GM12878 (cell line): ENCODE data around the gene KCNQ1.

Source experiments
- CTCF ChIP-seq, 3 experiments: IDR thresholded peaks in 2 of 3; conservative IDR thresholded peaks in 1 of 3; 2 replicates each; pipeline ENCODE4 v1.5.1; 2011; ENCODE audit warnings: low read depth in 3 of 3, low read length in 3 of 3, mild to moderate bottlenecking in 3 of 3, control low read depth in 2 of 3, moderate library complexity in 2 of 3, inconsistent platforms in 1 of 3, mixed read lengths in 1 of 3; ENCODE audit not compliant: control insufficient read depth in 2 of 3, insufficient read depth in 1 of 3; ENCODE audit errors: extremely low read depth in 1 of 3
- DPF2 ChIP-seq: fragments of 450-650 bp; IDR thresholded peaks from 2 replicates; pipeline ENCODE4 v1.6.1; 2017; ENCODE audit warnings: mild to moderate bottlenecking
- EP300 ChIP-seq, 2 experiments: fragments of 150-350 bp in 1 of 2; IDR thresholded peaks; 2 replicates each; pipeline ENCODE4 v1.6.1; 2011 to 2012; ENCODE audit warnings: low read depth in 2 of 2, low read length in 2 of 2, borderline replicate concordance in 1 of 2, improper control_type of control experiment in 1 of 2, inconsistent platforms in 1 of 2; ENCODE audit not compliant: control insufficient read depth in 1 of 2
- FOXM1 ChIP-seq: IDR thresholded peaks from 2 replicates; pipeline ENCODE4 v1.6.1; 2012; ENCODE audit warnings: low read depth, mild to moderate bottlenecking, inconsistent platforms, low read length, moderate library complexity
- HCFC1 ChIP-seq: fragments of 150-350 bp; IDR thresholded peaks from 2 replicates; pipeline ENCODE4 v1.6.1; 2014; ENCODE audit warnings: low read length
- LARP7 ChIP-seq: fragments of 450-650 bp; IDR thresholded peaks from 2 replicates; pipeline ENCODE4 v1.6.1; 2017; ENCODE audit warnings: mild to moderate bottlenecking
- POLR2A ChIP-seq: IDR thresholded peaks from 2 replicates; pipeline ENCODE4 v1.6.1; 2011; ENCODE audit warnings: low read depth, mild to moderate bottlenecking, low read length
- RB1 ChIP-seq: fragments of 450-650 bp; formaldehyde crosslinking; IDR thresholded peaks from 2 replicates; pipeline ENCODE4 v1.6.1; 2017; ENCODE audit warnings: mild to moderate bottlenecking, borderline replicate concordance
- REST ChIP-seq: IDR thresholded peaks from 2 replicates; pipeline ENCODE4 v1.6.1; 2012; ENCODE audit warnings: mild to moderate bottlenecking, low read depth, low read length

GRCh38 chr11:2507945-2508749 lies 63.3 kb downstream of the KCNQ1 start:
- TF ChIP-seq EP300 (IDR thresholded peaks at IDR 0.05; ENCODE audit: borderline replicate concordance in 1 of 2, control insufficient read depth in 1 of 2, low read depth in 2 of 2, low read length in 2 of 2) (no peak), FOXM1 (no peak), POLR2A (no peak), RB1 (no peak), REST (no peak), CTCF (IDR thresholded peaks at IDR 0.05 in 2 of 3, conservative IDR thresholded peaks at IDR 0.05 in 1 of 3; ENCODE audit: control insufficient read depth in 2 of 3, extremely low read depth in 1 of 3, insufficient read depth in 1 of 3, low read depth in 3 of 3, low read length in 3 of 3) (no peak), DPF2 (no peak), HCFC1 (no peak), LARP7 (no peak)
